Muscle of leg (tissue), 11 donors: ENCODE data around the gene PLXNA4. TPM values are rescaled to one million over a fixed set of nuclear protein-coding genes. Genes with fewer than 3 reads are reported as not detected.
A peak's percentile ranks its signal among the peaks of the same experiment; 100 is the strongest.

Source experiments
- DNase-seq: peaks from one replicate; pipeline ENCODE4 v3.0.0; 2013
- H3K27ac ChIP-seq: one replicate; pipeline ENCODE4 v1.5.1; 2013; ENCODE audit warnings: mild to moderate bottlenecking, low read length, control low read depth
- H3K27me3 ChIP-seq: one replicate; pipeline ENCODE4 v1.6.1; 2013; ENCODE audit warnings: low read length; ENCODE audit not compliant: control insufficient read depth, insufficient read depth
- H3K36me3 ChIP-seq: one replicate; pipeline ENCODE4 v1.6.1; 2013; ENCODE audit warnings: low read length; ENCODE audit not compliant: control insufficient read depth, insufficient read depth
- H3K4me1 ChIP-seq: one replicate; pipeline ENCODE4 v1.6.1; 2013; ENCODE audit warnings: low read length; ENCODE audit not compliant: control insufficient read depth, insufficient read depth
- H3K4me3 ChIP-seq: one replicate; pipeline ENCODE4 v1.5.1; 2013; ENCODE audit warnings: low read length, control low read depth
- H3K9me3 ChIP-seq: replicated peaks from 2 replicates; pipeline ENCODE4 v1.6.1; 2013; ENCODE audit warnings: low read depth, low read length; ENCODE audit not compliant: control insufficient read depth
- WGBS: methylation state at CpG from one replicate; pipeline ENCODE4 v1.1.5; 2013; ENCODE audit warnings: missing lambda C conversion rate; ENCODE audit not compliant: insufficient coverage; 5-methylcytosine and 5-hydroxymethylcytosine counted together
- polyA plus RNA-seq, 8 donors: library from polyadenylated mRNA; unstranded; fragments of 120-200 nt; gene quantifications; one replicate each; pipeline versions ENCODE4 v1.2.1 to v1.2.3, GENCODE V29; 2013; ENCODE audit warnings: inconsistent platforms in 1 of 8, low replicate concordance in 1 of 8; ENCODE audit not compliant: insufficient read length in 8 of 8, insufficient read depth in 1 of 8
- total RNA-seq: library from RNA; stranded (reverse); fragments of 120-200 nt; gene quantifications from one replicate; pipeline ENCODE4 v1.2.4, GENCODE V29; 2013

The PLXNA4 gene
- total and polyA plus RNA-seq, 9 donors, result 1.3 to 3.3 (median 2.1) TPM

DNA sequence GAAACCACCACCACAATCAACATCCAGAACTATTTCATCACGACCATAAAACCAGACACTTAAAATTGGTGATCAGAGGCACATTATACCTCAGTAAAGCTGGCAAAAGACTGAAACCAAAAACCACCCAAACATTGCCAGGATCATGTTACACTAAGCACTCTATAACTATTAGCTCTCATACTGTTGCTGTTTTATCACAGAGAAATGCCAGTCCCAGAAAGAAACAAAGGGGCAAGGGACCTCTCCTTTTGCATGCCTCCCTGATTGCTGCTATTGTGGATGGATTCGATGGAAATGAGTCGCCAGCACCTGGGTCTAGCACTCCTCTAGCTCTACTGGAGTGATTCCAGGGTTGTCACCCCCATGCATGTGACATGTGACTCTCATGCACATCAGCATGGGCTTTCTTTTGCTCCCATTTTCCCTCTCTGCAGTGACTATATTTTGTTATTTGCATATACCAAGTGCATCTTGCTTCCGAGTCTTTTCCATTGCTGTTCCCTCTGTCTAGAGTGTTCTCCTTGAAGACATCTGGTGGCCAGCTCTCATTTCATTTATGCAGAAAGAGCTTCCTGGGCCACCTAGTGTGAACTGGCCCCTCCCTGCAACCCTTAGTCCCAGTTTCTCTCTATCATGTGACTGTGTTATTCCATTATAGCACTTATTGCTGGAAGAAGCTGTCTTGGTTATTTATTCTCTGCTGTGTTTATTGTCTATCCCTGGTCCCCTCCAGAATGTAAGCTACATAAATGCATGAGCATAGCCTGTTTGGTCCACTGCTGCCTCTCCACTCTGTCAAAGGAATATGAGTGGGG, 300.6 kb downstream of the PLXNA4 start:
- Histone ChIP-seq H3K9me3 (no peaks in the 10 kb centered on the region), H3K4me3 (no peak overlapping the region), H3K27me3 (peaks cover 5% of the 10 kb centered on the region), H3K4me1 (no peaks in the 10 kb centered on the region), H3K36me3 (no peaks in the 10 kb centered on the region), H3K27ac (no peak overlapping the region)
- no peak for DNase-seq
- 20% methylated on average over 1 of the region's 4 CpGs for WGBS

DNA sequence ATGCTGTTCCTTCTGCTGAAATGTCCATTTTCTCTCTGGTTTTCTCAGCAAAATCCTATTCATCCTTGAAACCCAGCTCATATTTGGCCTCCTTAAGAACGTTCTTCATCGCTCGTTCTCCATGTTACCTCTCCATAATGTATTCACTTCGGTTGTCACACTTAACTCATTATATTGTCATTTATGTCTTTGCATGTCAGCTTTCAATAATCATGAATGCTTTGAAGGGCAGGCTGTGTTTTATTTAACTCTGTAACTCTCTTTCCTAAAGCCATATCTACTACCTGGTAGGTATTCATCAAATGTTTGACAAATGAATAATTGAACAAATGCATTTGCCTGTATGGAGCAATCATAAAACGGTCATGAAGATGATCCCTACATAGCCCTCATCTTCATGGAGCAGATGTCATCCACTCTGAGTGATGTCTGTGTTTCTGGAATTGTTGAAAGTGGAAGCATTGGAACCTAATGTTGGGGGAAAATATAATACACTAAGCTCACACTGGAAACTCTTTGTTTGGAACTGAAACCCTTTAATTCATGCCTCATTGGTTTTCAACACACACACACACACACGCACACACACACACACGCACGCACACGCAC, 303.4 kb downstream of the PLXNA4 start:
- Histone ChIP-seq H3K9me3 (no peaks in the 10 kb centered on the region), H3K27me3 (peaks cover 2% of the 10 kb centered on the region), H3K36me3 (no peaks in the 10 kb centered on the region), H3K27ac (no peak overlapping the region), H3K4me3 (no peak overlapping the region), H3K4me1 (no peaks in the 10 kb centered on the region)
- WGBS, result 97% methylated on average over 3 of the region's 9 CpGs
- no peak for DNase-seq

DNA sequence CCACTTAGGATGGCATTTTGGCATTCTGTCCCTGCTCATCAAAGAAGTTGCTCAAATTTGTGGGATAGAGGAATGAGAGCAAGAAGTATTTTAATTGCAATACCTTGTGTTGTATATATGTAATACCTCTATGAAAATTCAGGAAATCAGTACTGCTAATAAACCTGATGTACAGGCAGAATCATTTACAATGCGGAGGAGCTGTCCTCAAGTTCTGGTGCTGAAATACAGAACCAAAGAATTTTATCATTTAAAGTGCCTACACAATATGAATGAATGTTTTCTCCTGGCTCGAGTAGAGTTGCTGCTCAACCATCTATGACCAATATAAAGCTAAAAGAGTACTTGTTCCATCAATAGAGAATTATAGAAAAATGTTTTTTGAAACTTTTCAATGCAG, 305.8 kb downstream of the PLXNA4 start:
- Histone ChIP-seq H3K36me3 (no peaks in the 10 kb centered on the region), H3K27ac (no peak overlapping the region), H3K4me1 (no peaks in the 10 kb centered on the region), H3K4me3 (no peak overlapping the region), H3K27me3 (no peaks in the 10 kb centered on the region), H3K9me3 (no peaks in the 10 kb centered on the region)
- WGBS, result 60% methylated on average over 1 of the region's 2 CpGs
- peak; percentile 29 for DNase-seq

DNA sequence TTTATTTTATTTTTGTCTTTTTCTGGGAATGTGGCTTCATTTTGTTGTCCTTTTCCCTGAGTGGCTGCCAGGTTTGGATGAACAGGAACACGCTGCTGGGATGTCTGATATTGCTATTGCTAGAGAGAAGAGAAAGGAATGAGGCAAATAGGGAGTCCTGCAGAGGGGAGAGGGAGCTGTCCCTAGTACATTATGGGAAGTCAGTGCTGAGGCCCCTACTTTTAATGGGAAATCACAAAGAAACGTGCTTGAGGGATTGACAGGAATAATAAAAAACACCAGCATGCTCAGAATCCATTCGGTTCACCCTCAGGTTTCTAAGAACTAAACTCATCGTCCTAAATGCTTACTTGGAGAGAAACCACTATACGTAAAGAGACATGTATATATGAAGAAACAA, 306.6 kb downstream of the PLXNA4 start:
- Histone ChIP-seq H3K27ac (no peak overlapping the region), H3K27me3 (no peaks in the 10 kb centered on the region), H3K4me3 (no peak overlapping the region), H3K4me1 (no peaks in the 10 kb centered on the region), H3K36me3 (no peaks in the 10 kb centered on the region), H3K9me3 (no peaks in the 10 kb centered on the region)
- WGBS, result 20% methylated on average over 1 of the region's 5 CpGs
- DNase-seq, result no peak

DNA sequence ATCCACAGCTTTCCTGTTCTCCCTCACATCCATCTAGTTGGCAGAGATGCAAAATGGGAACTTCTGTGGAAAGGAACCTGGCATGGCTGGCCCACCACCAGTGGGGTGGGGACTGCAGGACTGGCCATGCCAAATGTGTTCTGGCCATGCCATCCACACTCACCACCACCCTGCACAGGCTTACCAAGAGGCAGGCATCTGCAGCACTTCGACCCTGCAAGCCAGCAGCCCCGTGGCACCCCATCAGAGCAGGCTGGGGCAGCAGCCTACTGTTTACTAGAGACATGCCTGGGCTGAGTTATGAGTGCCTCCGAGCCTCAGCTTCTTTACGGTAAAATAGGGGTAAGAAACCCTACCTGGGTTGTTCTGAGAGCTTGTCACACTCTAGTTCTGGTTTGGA, 313.1 kb downstream of the PLXNA4 start:
- WGBS, result 87% methylated on average over 4 of the region's 4 CpGs

DNA sequence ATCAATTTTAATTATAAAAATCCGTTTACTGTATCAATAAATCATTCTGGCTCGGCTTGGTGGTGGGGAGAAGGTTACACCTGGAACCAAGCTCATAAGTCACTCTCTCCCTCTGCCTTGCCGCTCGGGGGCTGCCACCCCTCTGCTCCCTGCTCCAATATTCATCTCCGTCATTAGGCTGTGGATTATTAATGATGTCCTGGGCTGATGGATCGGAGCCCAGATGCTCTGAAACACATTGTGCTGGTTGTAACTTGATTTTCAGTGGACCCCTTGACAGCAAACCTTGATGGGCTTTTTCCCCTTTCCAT, 314.2 kb downstream of the PLXNA4 start:
- no peak overlapping the region for H3K4me3 ChIP-seq
- no peak for DNase-seq
- WGBS, result 57% methylated on average over 1 of the region's 6 CpGs
- H3K9me3 ChIP-seq, result no peaks in the 10 kb centered on the region
- no peaks in the 10 kb centered on the region for H3K36me3 ChIP-seq
- H3K4me1 ChIP-seq, result no peaks in the 10 kb centered on the region
- peaks cover 3% of the 10 kb centered on the region for H3K27me3 ChIP-seq
- no peak overlapping the region for H3K27ac ChIP-seq

More for the DNA sequence above, 313.1 kb downstream of the PLXNA4 start:
- Histone ChIP-seq H3K36me3 (no peaks in the 10 kb centered on the region), H3K27ac (no peak overlapping the region), H3K9me3 (no peaks in the 10 kb centered on the region), H3K4me3 (no peak overlapping the region), H3K27me3 (peaks cover 3% of the 10 kb centered on the region), H3K4me1 (no peaks in the 10 kb centered on the region)
- DNase-seq, result no peak

DNA sequence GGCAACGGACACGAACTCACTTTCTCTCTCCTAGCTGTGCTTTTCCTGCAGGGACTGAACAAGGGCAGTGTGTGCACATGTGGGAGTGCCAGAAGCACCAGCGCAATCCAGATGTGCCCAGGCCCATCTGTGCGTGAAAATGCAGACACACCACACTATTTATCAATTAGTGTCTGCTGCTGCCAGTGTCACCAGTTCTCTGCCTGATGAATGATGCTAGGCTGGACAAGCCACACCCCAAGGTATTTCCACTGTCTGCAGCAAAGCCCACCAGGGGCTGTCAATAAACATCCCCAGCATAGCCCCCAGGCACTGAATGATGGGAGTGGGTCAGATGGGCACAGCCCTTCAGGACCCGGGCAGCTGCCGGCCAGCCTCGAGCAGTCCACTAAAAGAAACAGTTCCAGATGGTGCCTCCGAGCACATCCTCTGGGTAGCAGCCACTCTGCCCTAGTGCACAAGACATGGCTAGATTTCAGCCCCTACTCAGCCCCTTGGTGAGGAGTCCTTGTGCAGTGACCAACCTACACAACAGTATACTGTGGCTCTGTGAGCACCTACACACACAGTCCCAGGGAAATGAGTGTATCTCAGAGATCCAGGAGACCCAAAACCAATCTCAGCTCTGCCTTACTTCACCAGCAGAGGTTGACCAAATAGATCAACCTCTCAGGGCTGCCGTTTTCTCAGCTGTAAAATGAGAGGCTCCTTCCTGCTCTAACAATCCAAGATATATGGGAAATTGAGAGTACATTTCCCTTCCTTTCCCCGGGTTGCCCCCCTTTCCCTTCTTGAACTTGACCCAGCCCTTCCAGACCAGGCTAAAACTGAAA, 314.7 kb downstream of the PLXNA4 start:
- Histone ChIP-seq H3K4me1 (peaks cover under 1% of the 10 kb centered on the region), H3K9me3 (no peaks in the 10 kb centered on the region)

DNA sequence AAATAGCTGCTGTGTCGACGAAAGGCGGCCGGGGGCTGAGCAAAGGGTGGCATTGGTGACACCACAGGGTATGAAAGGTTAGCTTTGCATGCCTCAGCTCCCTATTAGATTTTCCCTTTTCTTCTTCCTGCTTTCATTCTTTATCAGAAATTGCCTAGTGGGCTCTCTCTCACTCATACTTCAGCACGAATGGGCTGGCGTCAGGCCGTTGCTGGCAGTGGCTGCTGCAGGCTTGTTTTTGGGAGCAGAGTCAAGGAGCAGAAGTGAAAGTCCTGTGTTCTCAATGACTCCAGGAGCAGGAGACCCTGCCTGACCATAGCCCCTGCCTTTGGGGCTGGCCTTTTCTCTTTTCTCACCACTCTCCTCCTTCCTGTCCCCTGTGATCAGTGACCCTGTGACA, 318.0 kb downstream of the PLXNA4 start:
- Histone ChIP-seq H3K4me3 (no peak overlapping the region), H3K9me3 (no peaks in the 10 kb centered on the region), H3K4me1 (peaks cover 8% of the 10 kb centered on the region), H3K27me3 (peaks cover 4% of the 10 kb centered on the region), H3K36me3 (no peaks in the 10 kb centered on the region), H3K27ac (no peak overlapping the region)
- no peak for DNase-seq
- 95% methylated on average over 4 of the region's 7 CpGs for WGBS

More for the DNA sequence above, 314.7 kb downstream of the PLXNA4 start:
- H3K36me3 ChIP-seq, result no peaks in the 10 kb centered on the region
- no peak for DNase-seq
- no peak overlapping the region for H3K4me3 ChIP-seq
- H3K27me3 ChIP-seq, result peaks cover 3% of the 10 kb centered on the region
- 52% methylated on average over 5 of the region's 10 CpGs for WGBS
- no peak overlapping the region for H3K27ac ChIP-seq

DNA sequence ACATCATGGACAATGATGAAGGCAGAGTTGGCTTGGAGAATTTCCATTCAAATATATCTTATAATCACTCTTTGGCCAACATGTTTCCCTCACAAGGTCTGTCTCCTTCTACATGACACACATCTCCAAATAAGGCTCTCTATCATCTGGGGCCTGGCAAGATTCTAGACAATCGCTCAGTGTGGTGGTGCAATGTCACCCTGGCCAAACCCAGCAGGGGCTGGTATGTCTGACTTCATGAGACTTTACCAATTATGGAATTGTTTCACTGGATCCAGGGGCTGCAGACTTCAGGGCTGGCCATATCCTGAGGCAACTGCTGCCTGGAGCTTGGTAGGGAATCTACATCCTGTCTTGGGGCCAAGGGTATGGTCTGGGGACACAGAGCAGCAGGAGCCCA, 319.0 kb downstream of the PLXNA4 start:
- no peak overlapping the region for H3K4me3 ChIP-seq
- no peaks in the 10 kb centered on the region for H3K9me3 ChIP-seq
- DNase-seq, result no peak
- H3K36me3 ChIP-seq, result no peaks in the 10 kb centered on the region
- H3K4me1 ChIP-seq, result peaks cover 8% of the 10 kb centered on the region
- H3K27ac ChIP-seq, result no peak overlapping the region
- H3K27me3 ChIP-seq, result peaks cover 2% of the 10 kb centered on the region
- WGBS, result 82% methylated on average over 1 of the region's 1 CpG

DNA sequence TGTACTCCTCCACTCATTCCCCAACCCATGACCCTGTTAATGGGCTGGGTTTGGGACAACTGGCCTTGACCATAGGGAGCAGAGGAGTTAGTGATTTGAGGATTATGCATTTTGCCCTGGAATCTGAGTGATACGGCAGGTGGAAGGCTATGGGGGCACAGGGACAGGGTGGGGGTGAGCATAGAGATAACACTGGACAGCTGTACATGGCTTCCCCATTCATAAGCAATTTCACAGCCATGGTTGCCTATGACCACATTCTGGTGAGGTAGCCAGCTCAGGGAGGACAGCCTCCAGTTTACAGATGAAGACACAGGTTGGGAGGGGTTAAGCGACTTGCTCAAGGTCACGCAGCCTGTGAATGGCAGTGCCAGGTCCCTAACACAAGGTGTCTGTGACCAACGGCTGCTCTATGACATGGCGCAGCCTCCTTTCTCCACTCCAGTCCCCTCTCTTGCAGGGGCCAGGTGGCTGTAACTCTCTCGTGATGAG, 319.5 kb downstream of the PLXNA4 start:
- Histone ChIP-seq H3K9me3 (no peaks in the 10 kb centered on the region), H3K36me3 (no peaks in the 10 kb centered on the region), H3K27me3 (peaks cover 2% of the 10 kb centered on the region), H3K27ac (no peak overlapping the region), H3K4me1 (peaks cover 8% of the 10 kb centered on the region), H3K4me3 (no peak overlapping the region)
- no peak for DNase-seq
- 76% methylated on average over 5 of the region's 6 CpGs for WGBS
